Loucy (cell line): ENCODE measurements around the gene PLXNB1.

Source experiments
- CTCF ChIP-seq: fragments of 200-600 bp; sonication (generic); conservative IDR thresholded peaks from 2 replicates; pipeline ENCODE4 v1.5.1; 2014; ENCODE audit warnings: mild to moderate bottlenecking, antibody characterized with exemption, low read length
- EZH2phosphoT487 ChIP-seq: fragments of 200-600 bp; IDR thresholded peaks from 2 replicates; pipeline ENCODE4 v1.6.1; 2018; ENCODE audit warnings: antibody characterized with exemption, mild to moderate bottlenecking, moderate library complexity, borderline replicate concordance

GRCh38 chr3:48395714-48396113 lies 34.2 kb downstream of the PLXNB1 start:
- no peak for TF ChIP-seq CTCF
- TF ChIP-seq EZH2phosphoT487, result no peak
